Epithelial cell of proximal tubule (primary cell): Measurements from ENCODE around the gene UGT1A8. TPM values are rescaled to one million over a fixed set of nuclear protein-coding genes. Genes with fewer than 3 reads are reported as not detected.

Experiments
- DNase-seq: peaks from one replicate; pipeline ENCODE4 v3.0.0-alpha.2; 2011; ENCODE audit warnings: low read depth
- H3K4me3 ChIP-seq: 2 replicates; pipeline ENCODE4 v1.5.1; 2011; ENCODE audit warnings: low read depth, mild to moderate bottlenecking, low read length
- CTCF ChIP-seq: conservative IDR thresholded peaks from 2 replicates; pipeline ENCODE4 v1.5.1; 2012; ENCODE audit warnings: low read depth, mild to moderate bottlenecking, low read length
- total RNA-seq: library from RNA; depleted of rRNA; stranded (reverse); fragments of >200 nt; gene quantifications from 2 replicates; pipeline ENCODE4 v1.2.3, GENCODE V29; 2015

Gene UGT1A8
- total RNA-seq, 1 donor from 2014 or later: not detected

- DNase-seq: no peak
- TF ChIP-seq CTCF: no peak
- no peak overlapping the region for H3K4me3 ChIP-seq
Observed at GRCh38 chr2:233815861-233816260, 198.4 kb downstream of the UGT1A8 start.

- DNase-seq: no peak
- TF ChIP-seq CTCF: no peak
Observed at GRCh38 chr2:233816334-233816733, 198.9 kb downstream of the UGT1A8 start.

DNA sequence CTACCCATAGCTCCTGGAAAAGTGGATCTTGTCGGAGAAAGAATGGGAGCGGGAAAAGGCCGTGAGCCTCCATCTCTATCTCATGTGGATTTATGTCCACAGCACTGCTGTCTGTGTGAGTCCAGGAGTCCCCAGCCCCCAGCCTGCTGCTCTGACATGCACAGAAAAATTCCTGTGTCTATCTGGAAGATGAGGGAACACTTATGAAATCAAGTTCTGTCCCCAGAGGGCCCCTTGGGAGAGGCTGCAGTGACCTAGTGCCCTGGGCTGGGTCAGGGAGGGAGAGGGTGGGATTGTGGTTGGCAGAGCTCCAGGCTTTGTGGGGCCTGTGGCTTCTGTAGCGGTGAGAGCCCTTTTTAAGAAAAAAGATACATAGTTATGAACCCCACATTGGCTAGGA, 199.3 kb downstream of the UGT1A8 start:
- no peak for DNase-seq
- no peak overlapping the region for H3K4me3 ChIP-seq
- no peak for TF ChIP-seq CTCF

More at GRCh38 chr2:233816334-233816733, 198.9 kb downstream of the UGT1A8 start:
- no peak overlapping the region for H3K4me3 ChIP-seq

DNA sequence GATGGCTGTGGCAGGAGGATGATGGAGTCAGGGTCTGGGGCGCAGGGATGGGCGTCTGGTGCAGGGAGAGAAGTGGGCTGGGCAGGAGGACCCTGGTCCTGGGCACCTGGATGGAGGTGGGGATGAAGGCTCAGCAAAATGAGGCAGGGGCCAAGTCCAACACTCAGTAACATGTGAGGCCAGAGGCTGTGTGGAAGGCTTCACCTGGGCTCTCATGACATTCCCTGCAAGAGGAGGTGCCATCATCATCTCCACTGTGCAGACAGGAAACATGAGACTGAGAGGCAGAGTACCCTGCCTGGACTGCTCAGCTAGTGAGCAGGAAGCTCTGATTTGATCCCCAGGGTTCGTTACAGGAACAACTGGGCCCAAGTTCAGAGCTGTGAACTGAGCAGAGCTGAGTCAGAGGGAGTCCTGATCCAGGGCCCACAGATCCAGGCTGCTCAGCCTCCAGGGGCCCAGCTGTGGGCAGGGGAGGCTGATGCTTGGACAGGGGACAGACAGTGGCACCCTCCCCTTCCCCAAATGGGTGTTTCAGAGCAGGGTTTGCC, 200.0 kb downstream of the UGT1A8 start:
- no peak overlapping the region for H3K4me3 ChIP-seq
- DNase-seq: no peak
- no peak for TF ChIP-seq CTCF

GRCh38 chr2:233817995-233818638, 200.7 kb downstream of the UGT1A8 start:
- no peak for DNase-seq
- H3K4me3 ChIP-seq: no peak overlapping the region
- TF ChIP-seq CTCF: no peak

- no peak for DNase-seq
- H3K4me3 ChIP-seq: no peak overlapping the region
- no peak for TF ChIP-seq CTCF
Observed at GRCh38 chr2:233818639-233819621, 201.5 kb downstream of the UGT1A8 start.
